Measurements from ENCODE around the gene DCD. TPM values are rescaled to one million over a fixed set of nuclear protein-coding genes. Genes with fewer than 3 reads are reported as not detected.
"Not testable (repeated sequence)": the region's sequence is repeated elsewhere in the genome, so short reads cannot be mapped to it uniquely, and the experiment has no call there.

Gene DCD
- total RNA-seq, 2 donors from 2014 or later: not detected

GRCh38 chr12:54678131-54678530 is 30.0 kb upstream of the DCD start:
- H3K36me3 ChIP-seq: no peaks in the 10 kb centered on the region
- no peaks in the 10 kb centered on the region for H3K4me1 ChIP-seq
- no peak overlapping the region for H3K9ac ChIP-seq (ENCODE audit: low read depth in 2 of 2, low read length in 2 of 2)
- H3K9me3 ChIP-seq: no peaks in the 10 kb centered on the region
- TF ChIP-seq CTCF (IDR thresholded peaks at IDR 0.05): no peak
- intact Hi-C loops (cut with DNase I): no loop called here
- H3K4me3 ChIP-seq: no peak overlapping the region
- H3K27me3 ChIP-seq: no peaks in the 10 kb centered on the region
- DNase-seq: no peak
- no peak overlapping the region for H3K27ac ChIP-seq

- no peak for TF ChIP-seq CTCF (IDR thresholded peaks at IDR 0.05)
- Histone ChIP-seq H3K9me3 (no peaks in the 10 kb centered on the region), H3K27ac (no peak overlapping the region), H3K27me3 (no peaks in the 10 kb centered on the region), H3K4me3 (no peak overlapping the region), H3K9ac (ENCODE audit: low read depth in 2 of 2, low read length in 2 of 2) (no peak overlapping the region), H3K36me3 (no peaks in the 10 kb centered on the region), H3K4me1 (no peaks in the 10 kb centered on the region)
- DNase-seq: no peak
- intact Hi-C loops (cut with DNase I): no loop called here
Measured at GRCh38 chr12:54667945-54668344, 19.8 kb upstream of the DCD start.

- Histone ChIP-seq H3K9ac (ENCODE audit: low read depth in 2 of 2, low read length in 2 of 2) (no peak overlapping the region), H3K9me3 (no peaks in the 10 kb centered on the region), H3K36me3 (no peaks in the 10 kb centered on the region), H3K4me1 (no peaks in the 10 kb centered on the region), H3K4me3 (no peak overlapping the region), H3K27me3 (no peaks in the 10 kb centered on the region), H3K27ac (no peak overlapping the region)
- intact Hi-C loops (cut with DNase I): no loop called here
- TF ChIP-seq CTCF (IDR thresholded peaks at IDR 0.05): no peak
- no peak for DNase-seq
Measured at GRCh38 chr12:54666008-54666407, 17.8 kb upstream of the DCD start.

GRCh38 chr12:54665022-54665635 is 17.0 kb upstream of the DCD start:
- intact Hi-C loops (cut with DNase I); H3K36me3 ChIP-seq; H3K4me3 ChIP-seq; H3K9me3 ChIP-seq; H3K27me3 ChIP-seq; H3K27ac ChIP-seq; H3K4me1 ChIP-seq; H3K9ac ChIP-seq (ENCODE audit: low read depth in 2 of 2, low read length in 2 of 2); DNase-seq: not testable (repeated sequence)

GRCh38 chr12:54663603-54664002 is 15.4 kb upstream of the DCD start:
- DNase-seq: no peak
- Histone ChIP-seq H3K9ac (ENCODE audit: low read depth in 2 of 2, low read length in 2 of 2) (no peak overlapping the region), H3K36me3 (no peaks in the 10 kb centered on the region), H3K4me1 (no peaks in the 10 kb centered on the region), H3K4me3 (no peak overlapping the region), H3K27me3 (no peaks in the 10 kb centered on the region), H3K27ac (no peak overlapping the region), H3K9me3 (no peaks in the 10 kb centered on the region)
- intact Hi-C loops (cut with DNase I): no loop called here
- TF ChIP-seq CTCF (IDR thresholded peaks at IDR 0.05): no peak

GRCh38 chr12:54662026-54662425 is 13.9 kb upstream of the DCD start:
- Histone ChIP-seq H3K9me3 (no peaks in the 10 kb centered on the region), H3K9ac (ENCODE audit: low read depth in 2 of 2, low read length in 2 of 2) (no peak overlapping the region), H3K27me3 (no peaks in the 10 kb centered on the region), H3K4me3 (no peak overlapping the region), H3K36me3 (no peaks in the 10 kb centered on the region), H3K4me1 (no peaks in the 10 kb centered on the region), H3K27ac (no peak overlapping the region)
- no peak for DNase-seq
- TF ChIP-seq CTCF (IDR thresholded peaks at IDR 0.05): no peak
- intact Hi-C loops (cut with DNase I): no loop called here

All from colonic mucosa (tissue), 4 donors.